Measurements from ENCODE around the gene TMEM72. TPM values are rescaled to one million over a fixed set of nuclear protein-coding genes. Genes with fewer than 3 reads are reported as not detected.

The TMEM72 gene
- total and polyA plus RNA-seq, 2 of the 13 experiments (the other 11 are each of a cell fraction or from before 2014, with no cell fraction given): 0.04 TPM; not detected in 1

- TF ChIP-seq ZNF318 (CRISPR knock-in tag; IDR thresholded peaks at IDR 0.05) (peak; percentile 98), ZNF407 (CRISPR knock-in tag; IDR thresholded peaks at IDR 0.05; ENCODE audit: not compliant biosample characterization) (no peak), RCOR2 (CRISPR knock-in tag; IDR thresholded peaks at IDR 0.05) (no peak), PRMT3 (CRISPR knock-in tag; IDR thresholded peaks at IDR 0.05; ENCODE audit: borderline replicate concordance, low read depth) (no peak), ETS1 (CRISPR knock-in tag; IDR thresholded peaks at IDR 0.05) (no peak; the same call in 1 of the 2 replicates), SMARCE1 (IDR thresholded peaks at IDR 0.05; ENCODE audit: borderline replicate concordance) (no peak), ZNF251 (CRISPR knock-in tag; IDR thresholded peaks at IDR 0.05) (0 out of 2 replicates have a peak, but pooled peaks have one; percentile 25), ZNF792 (CRISPR knock-in tag; IDR thresholded peaks at IDR 0.05) (0 out of 2 replicates have a peak, but pooled peaks have one; percentile 35), ZNF547 (CRISPR knock-in tag; IDR thresholded peaks at IDR 0.05) (no peak), ZC3H4 (CRISPR knock-in tag; IDR thresholded peaks at IDR 0.05; ENCODE audit: borderline replicate concordance) (peak; percentile 99; the same call in 1 of the 2 replicates)
These were observed 64.5 kb downstream of the TMEM72 start (continued) for GRCh38 chr10:44975431-44976331.
